WTC11 (cell line): Measurements from ENCODE around the gene PRDM15. TPM values are rescaled to one million over a fixed set of nuclear protein-coding genes. Genes with fewer than 3 reads are reported as not detected.

ENCODE experiments used
- ATAC-seq: fragments of 200-7000 bp; cut with Tn5 transposase; 2 replicates; pipeline ENCODE4 v1.10.0; 2021; ENCODE audit warnings: mild to moderate bottlenecking, moderate library complexity
- CTCF ChIA-PET: fragments of 300-600 bp; sonication (Branson Sonifier 250); formaldehyde crosslinking; loops from one replicate; lab custom pipeline; 2021; ENCODE audit warnings: antibody characterized with exemption; lab: Charles Lee
- POLR2A ChIA-PET: fragments of 350-600 bp; sonication (Branson Sonifier 250); formaldehyde crosslinking; loops from one replicate; lab custom pipeline; 2021; ENCODE audit warnings: antibody characterized with exemption; lab: Charles Lee
- DNase-seq: peaks from one replicate; pipeline ENCODE4 v3.0.0; 2021; ENCODE audit warnings: low spot score
- H3K27ac Mint-ChIP-seq: 2 replicates; pipeline ENCODE4 v1.8.0; 2021; ENCODE audit warnings: mixed read lengths
- H3K27me3 Mint-ChIP-seq: 2 replicates; pipeline ENCODE4 v1.8.0; 2021; ENCODE audit warnings: low read depth, mild to moderate bottlenecking, moderate library complexity, mixed read lengths
- H3K36me3 Mint-ChIP-seq: 2 replicates; pipeline ENCODE4 v1.8.0; 2021; ENCODE audit warnings: mixed read lengths
- H3K4me1 Mint-ChIP-seq: 2 replicates; pipeline ENCODE4 v1.8.0; 2022; ENCODE audit warnings: mixed read lengths
- H3K4me3 Mint-ChIP-seq: 2 replicates; pipeline ENCODE4 v1.8.0; 2021; ENCODE audit warnings: mild to moderate bottlenecking, moderate library complexity, mixed read lengths
- H3K9me3 Mint-ChIP-seq: 2 replicates; pipeline ENCODE4 v1.8.0; 2021; ENCODE audit warnings: mixed read lengths
- CREM ChIP-seq: sonication (generic); formaldehyde crosslinking; IDR thresholded peaks from 2 replicates; pipeline ENCODE4 v1.8.1; 2022; ENCODE audit warnings: mild to moderate bottlenecking, missing genetic modification reagents, moderate library complexity
- ESRRA ChIP-seq: sonication (generic); formaldehyde crosslinking; IDR thresholded peaks from 2 replicates; pipeline ENCODE4 v1.8.1; 2022; ENCODE audit warnings: mild to moderate bottlenecking, missing genetic modification reagents, borderline replicate concordance
- FOXJ3 ChIP-seq: sonication (generic); formaldehyde crosslinking; IDR thresholded peaks from 2 replicates; pipeline ENCODE4 v1.9.0; 2021; ENCODE audit warnings: missing genetic modification reagents, mild to moderate bottlenecking, borderline replicate concordance
- FOXK1 ChIP-seq: sonication (generic); formaldehyde crosslinking; IDR thresholded peaks from 2 replicates; pipeline ENCODE4 v1.8.0; 2022; ENCODE audit warnings: mild to moderate bottlenecking, moderate library complexity, missing genetic modification reagents
- FOXP1 ChIP-seq: sonication (generic); formaldehyde crosslinking; IDR thresholded peaks from 2 replicates; pipeline ENCODE4 v1.8.0; 2022; ENCODE audit warnings: missing genetic modification reagents, mild to moderate bottlenecking, moderate library complexity, borderline replicate concordance
- GTF2I ChIP-seq: fragments of 250-450 bp; sonication (Bioruptor Pico); conservative IDR thresholded peaks from 2 replicates; pipeline ENCODE4 v1.4.0; 2021; ENCODE audit warnings: mild to moderate bottlenecking
- IRF2 ChIP-seq: sonication (generic); formaldehyde crosslinking; IDR thresholded peaks from 2 replicates; pipeline ENCODE4 v1.8.0; 2022; ENCODE audit warnings: low read depth, missing genetic modification reagents, borderline replicate concordance
- JAZF1 ChIP-seq: fragments of 250-450 bp; sonication (Bioruptor Pico); IDR thresholded peaks from 2 replicates; pipeline ENCODE4 v1.9.0; 2021; ENCODE audit warnings: moderate library complexity, mild to moderate bottlenecking, inconsistent platforms
- JUN ChIP-seq: sonication (generic); formaldehyde crosslinking; IDR thresholded peaks from 2 replicates; pipeline ENCODE4 v1.8.0; 2023; ENCODE audit warnings: mild to moderate bottlenecking, missing genetic modification reagents
- MYBL2 ChIP-seq: sonication (generic); formaldehyde crosslinking; IDR thresholded peaks from 2 replicates; pipeline ENCODE4 v1.8.1; 2023; ENCODE audit warnings: mild to moderate bottlenecking, moderate library complexity, missing genetic modification reagents
- NFATC4 ChIP-seq: fragments of 250-450 bp; sonication (Bioruptor Pico); IDR thresholded peaks from 2 replicates; pipeline ENCODE4 v1.9.0; 2021; ENCODE audit warnings: mild to moderate bottlenecking
- RORB ChIP-seq: fragments of 250-450 bp; sonication (Bioruptor Pico); IDR thresholded peaks from 2 replicates; pipeline ENCODE4 v1.9.0; 2021; ENCODE audit warnings: mild to moderate bottlenecking
- SP1 ChIP-seq: sonication (generic); formaldehyde crosslinking; conservative IDR thresholded peaks from 2 replicates; pipeline ENCODE4 v1.8.1; 2022; ENCODE audit warnings: missing genetic modification reagents
- TCF7 ChIP-seq: sonication (generic); formaldehyde crosslinking; IDR thresholded peaks from 2 replicates; pipeline ENCODE4 v1.8.0; 2022; ENCODE audit warnings: mild to moderate bottlenecking, low read depth, missing genetic modification reagents, moderate library complexity
- TEAD1 ChIP-seq: sonication (generic); formaldehyde crosslinking; IDR thresholded peaks from 2 replicates; pipeline ENCODE4 v1.8.0; 2022; ENCODE audit warnings: mild to moderate bottlenecking, missing genetic modification reagents
- TP53 ChIP-seq: sonication (generic); formaldehyde crosslinking; IDR thresholded peaks from 2 replicates; pipeline ENCODE4 v1.8.1; 2023; ENCODE audit warnings: mild to moderate bottlenecking, missing genetic modification reagents
- ZNF396 ChIP-seq: fragments of 250-450 bp; sonication (Bioruptor Pico); IDR thresholded peaks from 2 replicates; pipeline ENCODE4 v1.8.0; 2021; ENCODE audit warnings: mild to moderate bottlenecking, moderate library complexity, borderline replicate concordance
- ZNF671 ChIP-seq: fragments of 250-450 bp; sonication (Bioruptor Pico); IDR thresholded peaks from 2 replicates; pipeline ENCODE4 v1.8.0; 2021; ENCODE audit warnings: mild to moderate bottlenecking
- total RNA-seq: library from RNA; stranded (reverse); gene quantifications from 3 replicates; pipeline ENCODE4 v1.2.3, GENCODE V29; 2021
- TF ChIP-seq, protein P1 (sequence below): sonication (generic); formaldehyde crosslinking; IDR thresholded peaks from 2 replicates; pipeline ENCODE4 v1.8.0; 2022; ENCODE audit warnings: mild to moderate bottlenecking, missing genetic modification reagents
- TF ChIP-seq, protein P2 (sequence below): sonication (generic); formaldehyde crosslinking; IDR thresholded peaks from 2 replicates; pipeline ENCODE4 v1.8.1; 2022; ENCODE audit warnings: mild to moderate bottlenecking, missing genetic modification reagents, moderate library complexity, borderline replicate concordance
- TF ChIP-seq, protein P3 (sequence below): sonication (generic); formaldehyde crosslinking; IDR thresholded peaks from 2 replicates; pipeline ENCODE4 v1.8.1; 2023; ENCODE audit warnings: mild to moderate bottlenecking, missing genetic modification reagents
- TF ChIP-seq, protein P4 (sequence below): sonication (generic); formaldehyde crosslinking; IDR thresholded peaks from 2 replicates; pipeline ENCODE4 v1.8.1; 2023; ENCODE audit warnings: mild to moderate bottlenecking, moderate library complexity, missing genetic modification reagents
- TF ChIP-seq, protein P5 (sequence below): sonication (generic); formaldehyde crosslinking; conservative IDR thresholded peaks from 2 replicates; pipeline ENCODE4 v1.8.1; 2023; ENCODE audit warnings: mild to moderate bottlenecking, low read depth, missing genetic modification reagents, moderate library complexity

PRDM15 gene
- total RNA-seq, 1 experiment from 2014 or later, result 12.9 TPM

DNA sequence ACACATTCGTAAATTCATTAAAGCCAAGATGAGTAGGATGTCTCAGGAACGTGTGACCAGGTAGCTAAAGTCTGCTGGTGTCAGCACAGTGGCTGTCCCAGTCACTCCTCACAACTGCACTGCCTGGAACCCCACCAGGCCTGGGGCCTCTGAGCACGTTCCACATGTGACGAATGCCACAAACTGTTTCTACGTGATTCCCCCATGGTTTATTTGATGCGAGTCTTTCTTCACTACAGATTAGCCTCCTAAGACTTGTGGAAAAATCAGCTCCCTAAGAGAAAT lies 33.2 kb downstream of the PRDM15 start (continued):
- TF ChIP-seq IRF2 (CRISPR knock-in tag) (no peak), TP53 (no peak), FOXJ3 (CRISPR knock-in tag) (no peak), TCF7 (CRISPR knock-in tag) (no peak)
- TF ChIP-seq, protein P1, sequence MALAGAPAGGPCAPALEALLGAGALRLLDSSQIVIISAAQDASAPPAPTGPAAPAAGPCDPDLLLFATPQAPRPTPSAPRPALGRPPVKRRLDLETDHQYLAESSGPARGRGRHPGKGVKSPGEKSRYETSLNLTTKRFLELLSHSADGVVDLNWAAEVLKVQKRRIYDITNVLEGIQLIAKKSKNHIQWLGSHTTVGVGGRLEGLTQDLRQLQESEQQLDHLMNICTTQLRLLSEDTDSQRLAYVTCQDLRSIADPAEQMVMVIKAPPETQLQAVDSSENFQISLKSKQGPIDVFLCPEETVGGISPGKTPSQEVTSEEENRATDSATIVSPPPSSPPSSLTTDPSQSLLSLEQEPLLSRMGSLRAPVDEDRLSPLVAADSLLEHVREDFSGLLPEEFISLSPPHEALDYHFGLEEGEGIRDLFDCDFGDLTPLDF (CRISPR knock-in tag), result no peak

DNA sequence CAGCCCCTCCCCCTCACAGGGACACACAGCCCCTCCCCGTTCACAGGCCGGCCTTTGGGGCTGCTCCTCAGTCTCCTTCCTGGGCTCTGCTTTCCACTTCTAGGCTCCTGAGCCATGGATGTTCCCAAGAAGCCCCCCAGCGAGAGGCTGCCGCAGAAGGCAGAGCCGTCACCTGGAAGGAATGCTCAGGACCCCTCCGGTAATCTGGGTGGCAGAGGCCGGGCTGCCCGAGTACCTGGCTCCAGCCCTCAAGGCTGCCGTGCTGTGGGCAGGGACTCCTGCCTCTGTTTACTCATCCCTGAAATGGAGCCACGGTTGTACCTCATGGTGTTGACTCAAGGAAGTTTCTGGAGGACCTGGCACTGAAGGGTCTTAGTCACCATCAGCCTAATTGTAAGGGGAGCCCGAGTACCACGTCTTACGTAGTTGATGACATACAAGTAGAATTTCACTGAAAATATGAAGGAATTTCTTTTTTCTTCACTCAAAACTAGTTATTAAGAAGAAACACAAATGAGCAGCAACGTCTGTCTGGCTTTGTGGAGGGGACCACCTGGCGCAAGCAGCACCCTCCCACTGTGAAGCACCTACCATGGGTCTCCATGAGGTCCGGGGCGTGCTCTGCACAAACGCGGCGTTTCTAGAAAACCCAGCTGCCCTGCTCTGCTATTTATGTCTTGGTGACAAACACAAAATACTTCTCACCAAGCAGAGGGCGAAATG lies 33.7 kb downstream of the PRDM15 start:
- ChIA-PET POLR2A (no interaction called here), CTCF (interaction anchor here (2.7 to 4.9 kb wide), 2 partner anchors 28 to 233 kb away, joined by 30 to 31 read pairs; no protein-coding TSS in a partner anchor)
- peaks cover 13% of the 10 kb centered on the region for H3K9me3 Mint-ChIP-seq
- no peaks in the 10 kb centered on the region for H3K27me3 Mint-ChIP-seq
- ATAC-seq (no peak), DNase-seq (no peak)
- TF ChIP-seq JUN (CRISPR knock-in tag), result no peak
- TF ChIP-seq, protein P2, sequence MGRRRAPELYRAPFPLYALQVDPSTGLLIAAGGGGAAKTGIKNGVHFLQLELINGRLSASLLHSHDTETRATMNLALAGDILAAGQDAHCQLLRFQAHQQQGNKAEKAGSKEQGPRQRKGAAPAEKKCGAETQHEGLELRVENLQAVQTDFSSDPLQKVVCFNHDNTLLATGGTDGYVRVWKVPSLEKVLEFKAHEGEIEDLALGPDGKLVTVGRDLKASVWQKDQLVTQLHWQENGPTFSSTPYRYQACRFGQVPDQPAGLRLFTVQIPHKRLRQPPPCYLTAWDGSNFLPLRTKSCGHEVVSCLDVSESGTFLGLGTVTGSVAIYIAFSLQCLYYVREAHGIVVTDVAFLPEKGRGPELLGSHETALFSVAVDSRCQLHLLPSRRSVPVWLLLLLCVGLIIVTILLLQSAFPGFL (CRISPR knock-in tag), result no peak
- peaks cover 18% of the 10 kb centered on the region for H3K36me3 Mint-ChIP-seq
- H3K4me3 Mint-ChIP-seq, result no peak overlapping the region
- no peak overlapping the region; the same call in 1 of the 2 replicates for H3K27ac Mint-ChIP-seq
- H3K4me1 Mint-ChIP-seq, result peaks cover 15% of the 10 kb centered on the region

DNA sequence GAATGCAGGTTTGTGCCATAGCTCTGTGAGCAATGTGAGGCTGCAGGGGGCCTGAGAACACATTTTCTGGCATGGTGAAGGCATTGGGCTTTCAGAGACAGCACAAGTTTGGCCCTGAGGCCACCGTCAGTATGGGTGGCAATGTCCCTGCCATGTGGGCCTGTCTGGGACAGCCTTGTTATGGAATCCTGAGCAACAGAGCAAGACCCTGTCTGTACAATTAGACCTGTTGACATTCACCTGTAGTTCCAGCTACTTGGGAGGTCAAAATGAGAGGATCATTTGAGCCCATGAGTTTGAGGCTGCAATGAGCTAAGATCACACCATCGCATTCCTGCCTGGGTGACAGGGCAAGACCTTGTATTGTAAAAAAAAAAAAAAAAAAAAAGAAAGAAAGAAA lies 35.6 kb downstream of the PRDM15 start:
- Mint-ChIP-seq H3K36me3 (peaks cover 24% of the 10 kb centered on the region), H3K9me3 (peaks cover 15% of the 10 kb centered on the region), H3K27me3 (no peaks in the 10 kb centered on the region), H3K4me3 (no peak overlapping the region), H3K27ac (peak overlapping the region; percentile 55; the same call in 1 of the 2 replicates), H3K4me1 (peaks cover 18% of the 10 kb centered on the region)
- ATAC-seq, result no peak
- ChIA-PET CTCF (interaction anchor here (0.9 kb wide), 1 partner anchor 231 kb away, joined by 3 read pairs; no protein-coding TSS in a partner anchor), POLR2A (no interaction called here)
- TF ChIP-seq FOXP1 (CRISPR knock-in tag), result no peak
- TF ChIP-seq ZNF396 (CRISPR knock-in tag), result no peak
- TF ChIP-seq, protein P3, sequence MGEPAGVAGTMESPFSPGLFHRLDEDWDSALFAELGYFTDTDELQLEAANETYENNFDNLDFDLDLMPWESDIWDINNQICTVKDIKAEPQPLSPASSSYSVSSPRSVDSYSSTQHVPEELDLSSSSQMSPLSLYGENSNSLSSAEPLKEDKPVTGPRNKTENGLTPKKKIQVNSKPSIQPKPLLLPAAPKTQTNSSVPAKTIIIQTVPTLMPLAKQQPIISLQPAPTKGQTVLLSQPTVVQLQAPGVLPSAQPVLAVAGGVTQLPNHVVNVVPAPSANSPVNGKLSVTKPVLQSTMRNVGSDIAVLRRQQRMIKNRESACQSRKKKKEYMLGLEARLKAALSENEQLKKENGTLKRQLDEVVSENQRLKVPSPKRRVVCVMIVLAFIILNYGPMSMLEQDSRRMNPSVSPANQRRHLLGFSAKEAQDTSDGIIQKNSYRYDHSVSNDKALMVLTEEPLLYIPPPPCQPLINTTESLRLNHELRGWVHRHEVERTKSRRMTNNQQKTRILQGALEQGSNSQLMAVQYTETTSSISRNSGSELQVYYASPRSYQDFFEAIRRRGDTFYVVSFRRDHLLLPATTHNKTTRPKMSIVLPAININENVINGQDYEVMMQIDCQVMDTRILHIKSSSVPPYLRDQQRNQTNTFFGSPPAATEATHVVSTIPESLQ (CRISPR knock-in tag), result no peak
- TF ChIP-seq, protein P4, sequence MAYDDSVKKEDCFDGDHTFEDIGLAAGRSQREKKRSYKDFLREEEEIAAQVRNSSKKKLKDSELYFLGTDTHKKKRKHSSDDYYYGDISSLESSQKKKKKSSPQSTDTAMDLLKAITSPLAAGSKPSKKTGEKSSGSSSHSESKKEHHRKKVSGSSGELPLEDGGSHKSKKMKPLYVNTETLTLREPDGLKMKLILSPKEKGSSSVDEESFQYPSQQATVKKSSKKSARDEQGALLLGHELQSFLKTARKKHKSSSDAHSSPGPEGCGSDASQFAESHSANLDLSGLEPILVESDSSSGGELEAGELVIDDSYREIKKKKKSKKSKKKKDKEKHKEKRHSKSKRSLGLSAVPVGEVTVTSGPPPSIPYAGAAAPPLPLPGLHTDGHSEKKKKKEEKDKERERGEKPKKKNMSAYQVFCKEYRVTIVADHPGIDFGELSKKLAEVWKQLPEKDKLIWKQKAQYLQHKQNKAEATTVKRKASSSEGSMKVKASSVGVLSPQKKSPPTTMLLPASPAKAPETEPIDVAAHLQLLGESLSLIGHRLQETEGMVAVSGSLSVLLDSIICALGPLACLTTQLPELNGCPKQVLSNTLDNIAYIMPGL (CRISPR knock-in tag), result no peak
- no peak for TF ChIP-seq NFATC4 (CRISPR knock-in tag)
- no peak for TF ChIP-seq ESRRA (CRISPR knock-in tag)
- TF ChIP-seq JAZF1 (CRISPR knock-in tag), result no peak
- no peak for TF ChIP-seq TP53
- no peak for DNase-seq

DNA sequence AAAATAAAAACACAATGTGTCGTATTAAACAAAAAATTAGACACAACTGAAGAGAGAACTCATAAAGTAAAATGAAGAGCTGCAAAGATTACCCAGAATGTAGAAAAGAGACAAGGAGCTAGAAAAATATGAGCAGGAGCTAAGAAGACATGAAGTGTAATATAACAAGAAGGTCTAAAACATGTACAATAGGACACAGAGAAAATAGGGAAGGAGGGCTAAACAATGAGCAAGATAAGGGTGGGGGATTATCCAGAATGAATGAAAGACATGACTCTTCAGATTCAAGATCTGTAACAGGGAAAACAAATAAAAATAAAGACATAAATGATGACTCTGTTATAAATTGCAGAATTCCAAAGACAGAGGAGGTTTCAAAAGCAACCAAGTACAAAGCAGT lies 38.3 kb downstream of the PRDM15 start:
- ATAC-seq (no peak), DNase-seq (no peak)
- no peaks in the 10 kb centered on the region for H3K27me3 Mint-ChIP-seq
- no peak overlapping the region for H3K4me3 Mint-ChIP-seq
- no peak overlapping the region for H3K27ac Mint-ChIP-seq
- ChIA-PET CTCF (no interaction called here), POLR2A (no interaction called here)
- H3K36me3 Mint-ChIP-seq, result peaks cover 29% of the 10 kb centered on the region
- H3K4me1 Mint-ChIP-seq, result peaks cover 30% of the 10 kb centered on the region
- peaks cover 15% of the 10 kb centered on the region for H3K9me3 Mint-ChIP-seq
- TF ChIP-seq TEAD1 (CRISPR knock-in tag) (no peak), CREM (CRISPR knock-in tag) (no peak), FOXK1 (CRISPR knock-in tag) (no peak), GTF2I (CRISPR knock-in tag) (no peak), RORB (no peak), MYBL2 (no peak), SP1 (CRISPR knock-in tag) (no peak), FOXJ3 (CRISPR knock-in tag) (no peak), ZNF671 (CRISPR knock-in tag) (no peak)
- TF ChIP-seq, protein P5, sequence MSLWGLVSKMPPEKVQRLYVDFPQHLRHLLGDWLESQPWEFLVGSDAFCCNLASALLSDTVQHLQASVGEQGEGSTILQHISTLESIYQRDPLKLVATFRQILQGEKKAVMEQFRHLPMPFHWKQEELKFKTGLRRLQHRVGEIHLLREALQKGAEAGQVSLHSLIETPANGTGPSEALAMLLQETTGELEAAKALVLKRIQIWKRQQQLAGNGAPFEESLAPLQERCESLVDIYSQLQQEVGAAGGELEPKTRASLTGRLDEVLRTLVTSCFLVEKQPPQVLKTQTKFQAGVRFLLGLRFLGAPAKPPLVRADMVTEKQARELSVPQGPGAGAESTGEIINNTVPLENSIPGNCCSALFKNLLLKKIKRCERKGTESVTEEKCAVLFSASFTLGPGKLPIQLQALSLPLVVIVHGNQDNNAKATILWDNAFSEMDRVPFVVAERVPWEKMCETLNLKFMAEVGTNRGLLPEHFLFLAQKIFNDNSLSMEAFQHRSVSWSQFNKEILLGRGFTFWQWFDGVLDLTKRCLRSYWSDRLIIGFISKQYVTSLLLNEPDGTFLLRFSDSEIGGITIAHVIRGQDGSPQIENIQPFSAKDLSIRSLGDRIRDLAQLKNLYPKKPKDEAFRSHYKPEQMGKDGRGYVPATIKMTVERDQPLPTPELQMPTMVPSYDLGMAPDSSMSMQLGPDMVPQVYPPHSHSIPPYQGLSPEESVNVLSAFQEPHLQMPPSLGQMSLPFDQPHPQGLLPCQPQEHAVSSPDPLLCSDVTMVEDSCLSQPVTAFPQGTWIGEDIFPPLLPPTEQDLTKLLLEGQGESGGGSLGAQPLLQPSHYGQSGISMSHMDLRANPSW (CRISPR knock-in tag), result no peak
